Measurements from ENCODE around the gene ANGEL1. TPM values are rescaled to one million over a fixed set of nuclear protein-coding genes. Genes with fewer than 3 reads are reported as not detected.

The ANGEL1 gene
- total and polyA plus RNA-seq, 2 donors from 2014 or later: 6.3 to 21.5 TPM

GRCh38 chr14:76830556-76830955, 17.9 kb upstream of the ANGEL1 start:
- no peak overlapping the region for H3K27ac ChIP-seq (ENCODE audit: low read depth in 2 of 2, low read length in 2 of 2)
- DNase-seq (no peak), FAIRE-seq (no peak)
- intact Hi-C loops (cut with DNase I): no loop called here
- TF ChIP-seq, protein P1, sequence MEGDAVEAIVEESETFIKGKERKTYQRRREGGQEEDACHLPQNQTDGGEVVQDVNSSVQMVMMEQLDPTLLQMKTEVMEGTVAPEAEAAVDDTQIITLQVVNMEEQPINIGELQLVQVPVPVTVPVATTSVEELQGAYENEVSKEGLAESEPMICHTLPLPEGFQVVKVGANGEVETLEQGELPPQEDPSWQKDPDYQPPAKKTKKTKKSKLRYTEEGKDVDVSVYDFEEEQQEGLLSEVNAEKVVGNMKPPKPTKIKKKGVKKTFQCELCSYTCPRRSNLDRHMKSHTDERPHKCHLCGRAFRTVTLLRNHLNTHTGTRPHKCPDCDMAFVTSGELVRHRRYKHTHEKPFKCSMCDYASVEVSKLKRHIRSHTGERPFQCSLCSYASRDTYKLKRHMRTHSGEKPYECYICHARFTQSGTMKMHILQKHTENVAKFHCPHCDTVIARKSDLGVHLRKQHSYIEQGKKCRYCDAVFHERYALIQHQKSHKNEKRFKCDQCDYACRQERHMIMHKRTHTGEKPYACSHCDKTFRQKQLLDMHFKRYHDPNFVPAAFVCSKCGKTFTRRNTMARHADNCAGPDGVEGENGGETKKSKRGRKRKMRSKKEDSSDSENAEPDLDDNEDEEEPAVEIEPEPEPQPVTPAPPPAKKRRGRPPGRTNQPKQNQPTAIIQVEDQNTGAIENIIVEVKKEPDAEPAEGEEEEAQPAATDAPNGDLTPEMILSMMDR (IDR thresholded peaks at IDR 0.05; ENCODE audit: borderline replicate concordance, extremely low read depth, insufficient read depth): no peak
- no peaks in the 10 kb centered on the region for H3K36me3 ChIP-seq (ENCODE audit: control insufficient read depth in 2 of 3, insufficient read depth in 3 of 3, low read length in 3 of 3)
- no peaks in the 10 kb centered on the region for H3K4me1 ChIP-seq (ENCODE audit: control insufficient read depth in 2 of 3, insufficient read depth in 2 of 3, low read depth in 1 of 3, low read length in 3 of 3)
- no peaks in the 10 kb centered on the region for H3K27me3 ChIP-seq (ENCODE audit: control insufficient read depth, insufficient read depth, low read length)
- no peak overlapping the region for H3K4me3 ChIP-seq (ENCODE audit: low read length in 3 of 3)
- H3K9me3 ChIP-seq (ENCODE audit: control insufficient read depth in 2 of 3, insufficient read depth in 1 of 3, low read length in 3 of 3): no peaks in the 10 kb centered on the region
- H3K9ac ChIP-seq (ENCODE audit: low read length in 3 of 3): no peak overlapping the region

DNA sequence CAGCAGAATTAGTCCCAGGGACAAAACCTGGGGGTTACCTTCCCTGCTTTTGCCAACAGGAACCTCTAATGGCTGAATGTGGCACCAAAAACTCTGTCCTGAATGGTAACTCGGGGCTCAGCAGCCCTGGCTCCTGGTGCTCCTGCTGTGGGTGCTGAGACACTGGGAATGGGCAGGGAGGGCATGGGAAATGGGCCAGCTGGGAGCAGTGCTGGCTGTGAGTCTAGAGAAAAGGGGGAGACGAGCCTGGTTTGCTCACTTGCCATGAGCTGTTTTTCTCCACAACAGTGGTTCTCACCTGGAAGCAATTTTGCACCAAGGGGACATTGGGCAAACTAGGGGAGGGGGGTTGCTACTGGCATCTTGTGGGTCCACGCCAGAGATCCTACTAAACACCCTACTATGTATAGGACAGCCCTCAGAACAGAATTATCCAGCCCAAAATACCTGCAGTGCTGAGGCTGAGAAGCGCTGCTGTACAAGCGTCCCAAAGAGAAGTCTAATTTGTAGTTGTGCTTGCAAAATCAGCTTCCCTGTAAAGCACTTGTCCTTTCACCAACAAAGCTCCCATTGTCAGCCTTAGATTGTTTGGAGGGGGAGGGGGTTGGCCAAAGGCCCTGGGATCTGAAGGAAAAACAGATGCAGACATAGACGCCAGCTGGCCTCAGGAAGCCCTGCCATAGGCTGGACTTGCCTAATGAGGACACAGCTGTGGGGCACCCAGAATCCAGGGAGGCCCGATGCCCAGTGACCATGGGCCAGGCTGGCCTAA, 17.2 kb upstream of the ANGEL1 start:
- Histone ChIP-seq H3K36me3 (ENCODE audit: control insufficient read depth in 2 of 3, insufficient read depth in 3 of 3, low read length in 3 of 3) (no peaks in the 10 kb centered on the region), H3K9ac (ENCODE audit: low read length in 3 of 3) (no peak overlapping the region), H3K4me1 (ENCODE audit: control insufficient read depth in 2 of 3, insufficient read depth in 2 of 3, low read depth in 1 of 3, low read length in 3 of 3) (no peaks in the 10 kb centered on the region), H3K9me3 (ENCODE audit: control insufficient read depth in 2 of 3, insufficient read depth in 1 of 3, low read length in 3 of 3) (no peaks in the 10 kb centered on the region), H3K27ac (ENCODE audit: low read depth in 2 of 2, low read length in 2 of 2) (no peak overlapping the region), H3K27me3 (ENCODE audit: control insufficient read depth, insufficient read depth, low read length) (no peaks in the 10 kb centered on the region), H3K4me3 (ENCODE audit: low read length in 3 of 3) (no peak overlapping the region)
- FAIRE-seq (no peak), DNase-seq (no peak)
- intact Hi-C loops (cut with DNase I): no loop called here
- TF ChIP-seq, protein P1 (IDR thresholded peaks at IDR 0.05; ENCODE audit: borderline replicate concordance, extremely low read depth, insufficient read depth): no peak

GRCh38 chr14:76829013-76829365, 16.3 kb upstream of the ANGEL1 start:
- H3K9ac ChIP-seq (ENCODE audit: low read length in 3 of 3): no peak overlapping the region
- intact Hi-C loops (cut with DNase I): no loop called here
- no peak overlapping the region for H3K27ac ChIP-seq (ENCODE audit: low read depth in 2 of 2, low read length in 2 of 2)
- DNase-seq (no peak), FAIRE-seq (no peak)
- TF ChIP-seq, protein P1 (IDR thresholded peaks at IDR 0.05; ENCODE audit: borderline replicate concordance, extremely low read depth, insufficient read depth): no peak
- no peaks in the 10 kb centered on the region for H3K9me3 ChIP-seq (ENCODE audit: control insufficient read depth in 2 of 3, insufficient read depth in 1 of 3, low read length in 3 of 3)
- H3K4me1 ChIP-seq (ENCODE audit: control insufficient read depth in 2 of 3, insufficient read depth in 2 of 3, low read depth in 1 of 3, low read length in 3 of 3): no peaks in the 10 kb centered on the region
- no peak overlapping the region for H3K4me3 ChIP-seq (ENCODE audit: low read length in 3 of 3)
- H3K27me3 ChIP-seq (ENCODE audit: control insufficient read depth, insufficient read depth, low read length): no peaks in the 10 kb centered on the region
- no peaks in the 10 kb centered on the region for H3K36me3 ChIP-seq (ENCODE audit: control insufficient read depth in 2 of 3, insufficient read depth in 3 of 3, low read length in 3 of 3)
